SK-N-SH (cell line): Measurements from ENCODE around the gene XRCC3.

ENCODE experiments used
- POLR2AphosphoS5 ChIP-seq: IDR thresholded peaks from 2 replicates; pipeline ENCODE4 v1.6.1; 2012; ENCODE audit warnings: low read depth, low read length
- RAD21 ChIP-seq: IDR thresholded peaks from 2 replicates; pipeline ENCODE4 v1.6.1; 2012; ENCODE audit warnings: mild to moderate bottlenecking, low read length
- RCOR1 ChIP-seq: fragments of 150-350 bp; IDR thresholded peaks from 2 replicates; pipeline ENCODE4 v1.6.1; 2017; ENCODE audit warnings: antibody characterized with exemption, low read length
- RXRA ChIP-seq: IDR thresholded peaks from 2 replicates; pipeline ENCODE4 v1.4.0; 2012; ENCODE audit warnings: low read depth, mild to moderate bottlenecking, borderline replicate concordance
- SMC3 ChIP-seq: IDR thresholded peaks from 2 replicates; pipeline ENCODE4 v1.6.1; 2012; ENCODE audit warnings: low read depth, low read length, improper control_type of control experiment
- YY1 ChIP-seq: IDR thresholded peaks from 2 replicates; pipeline ENCODE4 v1.4.0; 2012; ENCODE audit warnings: low read depth, mild to moderate bottlenecking
- TF ChIP-seq, protein P1 (sequence below): IDR thresholded peaks from 2 replicates; pipeline ENCODE4 v1.6.1; 2012; ENCODE audit warnings: mild to moderate bottlenecking, low read depth, low read length, moderate library complexity
- TF ChIP-seq, protein P2 (sequence below): fragments of 200-600 bp; sonication (generic); IDR thresholded peaks from 2 replicates; pipeline ENCODE4 v1.6.1; 2017; ENCODE audit warnings: antibody characterized with exemption, mild to moderate bottlenecking, moderate library complexity
- TF ChIP-seq, protein P3 (sequence below): IDR thresholded peaks from 2 replicates; pipeline ENCODE4; 2012

DNA sequence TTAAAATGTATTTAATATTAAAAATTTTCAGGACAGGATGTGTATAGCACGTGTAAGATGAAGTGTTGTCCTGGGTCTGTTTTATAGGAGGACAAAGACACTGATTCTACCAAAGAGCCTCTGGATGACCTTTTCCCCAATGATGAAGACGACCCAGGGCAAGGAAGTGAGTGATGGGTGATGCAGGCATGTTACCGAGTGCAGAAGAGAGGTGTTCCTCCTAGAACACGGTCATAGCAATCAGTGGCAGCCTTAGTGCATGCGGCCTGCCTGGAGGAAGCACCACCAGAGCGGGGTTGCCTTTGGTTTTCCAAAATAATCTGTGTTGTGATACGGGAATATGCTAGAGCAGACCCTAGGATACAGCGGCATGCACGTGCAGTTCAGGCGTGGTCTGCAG is 53.2 kb downstream of the XRCC3 start:
- TF ChIP-seq RAD21 (no peak), RCOR1 (no peak), POLR2AphosphoS5 (no peak), SMC3 (no peak), RXRA (no peak), YY1 (no peak)
- TF ChIP-seq, protein P1, sequence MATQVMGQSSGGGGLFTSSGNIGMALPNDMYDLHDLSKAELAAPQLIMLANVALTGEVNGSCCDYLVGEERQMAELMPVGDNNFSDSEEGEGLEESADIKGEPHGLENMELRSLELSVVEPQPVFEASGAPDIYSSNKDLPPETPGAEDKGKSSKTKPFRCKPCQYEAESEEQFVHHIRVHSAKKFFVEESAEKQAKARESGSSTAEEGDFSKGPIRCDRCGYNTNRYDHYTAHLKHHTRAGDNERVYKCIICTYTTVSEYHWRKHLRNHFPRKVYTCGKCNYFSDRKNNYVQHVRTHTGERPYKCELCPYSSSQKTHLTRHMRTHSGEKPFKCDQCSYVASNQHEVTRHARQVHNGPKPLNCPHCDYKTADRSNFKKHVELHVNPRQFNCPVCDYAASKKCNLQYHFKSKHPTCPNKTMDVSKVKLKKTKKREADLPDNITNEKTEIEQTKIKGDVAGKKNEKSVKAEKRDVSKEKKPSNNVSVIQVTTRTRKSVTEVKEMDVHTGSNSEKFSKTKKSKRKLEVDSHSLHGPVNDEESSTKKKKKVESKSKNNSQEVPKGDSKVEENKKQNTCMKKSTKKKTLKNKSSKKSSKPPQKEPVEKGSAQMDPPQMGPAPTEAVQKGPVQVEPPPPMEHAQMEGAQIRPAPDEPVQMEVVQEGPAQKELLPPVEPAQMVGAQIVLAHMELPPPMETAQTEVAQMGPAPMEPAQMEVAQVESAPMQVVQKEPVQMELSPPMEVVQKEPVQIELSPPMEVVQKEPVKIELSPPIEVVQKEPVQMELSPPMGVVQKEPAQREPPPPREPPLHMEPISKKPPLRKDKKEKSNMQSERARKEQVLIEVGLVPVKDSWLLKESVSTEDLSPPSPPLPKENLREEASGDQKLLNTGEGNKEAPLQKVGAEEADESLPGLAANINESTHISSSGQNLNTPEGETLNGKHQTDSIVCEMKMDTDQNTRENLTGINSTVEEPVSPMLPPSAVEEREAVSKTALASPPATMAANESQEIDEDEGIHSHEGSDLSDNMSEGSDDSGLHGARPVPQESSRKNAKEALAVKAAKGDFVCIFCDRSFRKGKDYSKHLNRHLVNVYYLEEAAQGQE: no peak
- TF ChIP-seq, protein P2, sequence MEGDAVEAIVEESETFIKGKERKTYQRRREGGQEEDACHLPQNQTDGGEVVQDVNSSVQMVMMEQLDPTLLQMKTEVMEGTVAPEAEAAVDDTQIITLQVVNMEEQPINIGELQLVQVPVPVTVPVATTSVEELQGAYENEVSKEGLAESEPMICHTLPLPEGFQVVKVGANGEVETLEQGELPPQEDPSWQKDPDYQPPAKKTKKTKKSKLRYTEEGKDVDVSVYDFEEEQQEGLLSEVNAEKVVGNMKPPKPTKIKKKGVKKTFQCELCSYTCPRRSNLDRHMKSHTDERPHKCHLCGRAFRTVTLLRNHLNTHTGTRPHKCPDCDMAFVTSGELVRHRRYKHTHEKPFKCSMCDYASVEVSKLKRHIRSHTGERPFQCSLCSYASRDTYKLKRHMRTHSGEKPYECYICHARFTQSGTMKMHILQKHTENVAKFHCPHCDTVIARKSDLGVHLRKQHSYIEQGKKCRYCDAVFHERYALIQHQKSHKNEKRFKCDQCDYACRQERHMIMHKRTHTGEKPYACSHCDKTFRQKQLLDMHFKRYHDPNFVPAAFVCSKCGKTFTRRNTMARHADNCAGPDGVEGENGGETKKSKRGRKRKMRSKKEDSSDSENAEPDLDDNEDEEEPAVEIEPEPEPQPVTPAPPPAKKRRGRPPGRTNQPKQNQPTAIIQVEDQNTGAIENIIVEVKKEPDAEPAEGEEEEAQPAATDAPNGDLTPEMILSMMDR: no peak
- TF ChIP-seq, protein P3, sequence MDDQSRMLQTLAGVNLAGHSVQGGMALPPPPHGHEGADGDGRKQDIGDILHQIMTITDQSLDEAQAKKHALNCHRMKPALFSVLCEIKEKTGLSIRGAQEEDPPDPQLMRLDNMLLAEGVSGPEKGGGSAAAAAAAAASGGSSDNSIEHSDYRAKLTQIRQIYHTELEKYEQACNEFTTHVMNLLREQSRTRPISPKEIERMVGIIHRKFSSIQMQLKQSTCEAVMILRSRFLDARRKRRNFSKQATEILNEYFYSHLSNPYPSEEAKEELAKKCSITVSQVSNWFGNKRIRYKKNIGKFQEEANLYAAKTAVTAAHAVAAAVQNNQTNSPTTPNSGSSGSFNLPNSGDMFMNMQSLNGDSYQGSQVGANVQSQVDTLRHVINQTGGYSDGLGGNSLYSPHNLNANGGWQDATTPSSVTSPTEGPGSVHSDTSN: no peak
